B cell (primary cell): ENCODE measurements around the gene NUDT14. TPM values are rescaled to one million over a fixed set of nuclear protein-coding genes. Genes with fewer than 3 reads are reported as not detected.

ENCODE experiments used
- ATAC-seq: fragments of 200-7000 bp; cut with Tn5 transposase; one replicate; pipeline ENCODE4 v1.10.0; 2021; ENCODE audit warnings: low read depth, mild to moderate bottlenecking, moderate number of reproducible peaks, moderate library complexity
- CTCF ChIA-PET: fragments of 350-600 bp; sonication (Branson Sonifier 250); formaldehyde crosslinking; loops from one replicate; lab custom pipeline; 2021; ENCODE audit warnings: antibody characterized with exemption, inconsistent platforms; lab: Charles Lee
- POLR2A ChIA-PET: fragments of 350-600 bp; sonication (Branson Sonifier 250); formaldehyde crosslinking; loops from one replicate; lab custom pipeline; 2021; ENCODE audit warnings: antibody characterized with exemption; lab: Charles Lee
- DNase-seq: peaks from one replicate; pipeline ENCODE4 v3.0.0; 2013
- H2AFZ ChIP-seq: 2 replicates; pipeline ENCODE4 v1.6.1; 2012; ENCODE audit warnings: mild to moderate bottlenecking, low read depth, low read length; ENCODE audit not compliant: insufficient read depth, poor library complexity, severe bottlenecking
- H3K27ac ChIP-seq, 2 donors: 1 replicate in 1 of 2; 2 replicates in 1 of 2; pipeline ENCODE4 v1.5.1; 2012 to 2013; ENCODE audit warnings: low read length in 2 of 2, mild to moderate bottlenecking in 2 of 2, moderate library complexity in 1 of 2
- H3K27me3 ChIP-seq, 4 experiments: fragments of 200-600 bp in 1 of 4; sonication (generic) in 1 of 4; replicated peaks in 1 of 4; 1 replicate in 2 of 4; 2 replicates in 2 of 4; pipeline versions ENCODE4 v1.6.1 to v1.7.0; 2013 to 2016; ENCODE audit warnings: low read length in 3 of 4, mild to moderate bottlenecking in 2 of 4, mixed read lengths in 1 of 4, moderate library complexity in 1 of 4; ENCODE audit not compliant: insufficient read depth in 4 of 4, control insufficient read depth in 3 of 4; ENCODE audit errors: control extremely low read depth in 1 of 4
- H3K36me3 ChIP-seq, 2 experiments: replicated peaks in 1 of 2; 1 replicate in 1 of 2; 2 replicates in 1 of 2; pipeline versions ENCODE4 v1.6.1 to v1.7.1; 2013; ENCODE audit warnings: low read length in 1 of 2; ENCODE audit not compliant: insufficient read depth in 2 of 2, control insufficient read depth in 1 of 2; ENCODE audit errors: control extremely low read depth in 1 of 2, extremely low read depth in 1 of 2
- H3K4me1 ChIP-seq, 2 donors: fragments of 200-600 bp in 1 of 2; sonication (generic) in 1 of 2; 1 replicate in 1 of 2; 2 replicates in 1 of 2; pipeline versions ENCODE4 v1.5.1 to v1.6.1; 2013 to 2017; ENCODE audit warnings: low read length in 2 of 2; ENCODE audit not compliant: control insufficient read depth in 2 of 2, insufficient read depth in 2 of 2
- H3K4me2 ChIP-seq: replicated peaks from 2 replicates; pipeline ENCODE3; 2012; ENCODE audit warnings: mild to moderate bottlenecking, low read depth, low read length; ENCODE audit not compliant: poor library complexity, severe bottlenecking
- H3K4me3 ChIP-seq, 5 experiments: fragments of 200-600 bp in 1 of 5; sonication (generic) in 1 of 5; 1 replicate in 3 of 5; 2 replicates in 2 of 5; pipeline versions ENCODE4 v1.5.1 to v1.7.0; 2011 to 2016; ENCODE audit warnings: low read length in 4 of 5, mild to moderate bottlenecking in 4 of 5, low read depth in 2 of 5, control low read depth in 1 of 5, moderate library complexity in 1 of 5; ENCODE audit not compliant: insufficient read depth in 1 of 5; ENCODE audit errors: control extremely low read depth in 1 of 5, extremely low read depth in 1 of 5
- H3K79me2 ChIP-seq: fragments of 200-600 bp; sonication (generic); one replicate; pipeline ENCODE4 v1.6.0; 2016; ENCODE audit warnings: low read length; ENCODE audit not compliant: control insufficient read depth, insufficient read depth
- H3K9ac ChIP-seq: fragments of 200-600 bp; sonication (generic); 2 replicates; pipeline ENCODE4 v1.6.1; 2017; ENCODE audit warnings: mild to moderate bottlenecking, low read length, moderate library complexity
- H3K9me3 ChIP-seq, 3 donors: one replicate each; pipeline versions ENCODE4 v1.6.1 to v1.7.1; 2013; ENCODE audit warnings: low read length in 2 of 3; ENCODE audit not compliant: control insufficient read depth in 2 of 3, insufficient read depth in 1 of 3; ENCODE audit errors: control extremely low read depth in 1 of 3
- H4K20me1 ChIP-seq: 2 replicates; pipeline ENCODE4 v1.6.0; 2012; ENCODE audit warnings: mild to moderate bottlenecking, low read length; ENCODE audit not compliant: insufficient read depth, control insufficient read depth, poor library complexity, severe bottlenecking
- H3K27ac Mint-ChIP-seq: one replicate; pipeline ENCODE4 v1.8.0; 2021; ENCODE audit warnings: mixed read lengths
- H3K27me3 Mint-ChIP-seq: one replicate; pipeline ENCODE4 v1.8.0; 2021; ENCODE audit warnings: mixed read lengths
- H3K4me1 Mint-ChIP-seq: one replicate; pipeline ENCODE4 v1.8.0; 2021; ENCODE audit warnings: mixed read lengths
- H3K4me3 Mint-ChIP-seq: one replicate; pipeline ENCODE4 v1.8.0; 2021; ENCODE audit warnings: mixed read lengths
- H3K9me3 Mint-ChIP-seq: one replicate; pipeline ENCODE4 v1.8.0; 2022; ENCODE audit warnings: mixed read lengths; ENCODE audit not compliant: insufficient read depth
- EZH2 ChIP-seq: IDR thresholded peaks from 2 replicates; pipeline ENCODE4 v1.6.1; 2012; ENCODE audit warnings: borderline replicate concordance, low read depth, mild to moderate bottlenecking, moderate library complexity, low read length; ENCODE audit not compliant: insufficient read depth, poor library complexity, severe bottlenecking
- WGBS: methylation state at CpG from one replicate; pipeline ENCODE4 v1.1.5; 2013; ENCODE audit warnings: missing lambda C conversion rate; ENCODE audit not compliant: insufficient coverage; 5-methylcytosine and 5-hydroxymethylcytosine counted together
- intact Hi-C: fragments of 100-400 bp; cut with micrococcal nuclease; formaldehyde crosslinking; loops from one replicate; pipeline ENCODE4 v1.10.0; 2022
- polyA plus RNA-seq: library from polyadenylated mRNA; depleted of rRNA; stranded (reverse); fragments of >200 nt; gene quantifications from 2 replicates; pipeline ENCODE4 v1.2.3, GENCODE V29; 2012
- total RNA-seq, 2 donors: library from RNA; stranded (reverse); fragments of 120-200 nt in 1 of 2; gene quantifications; 1 replicate in 1 of 2; 2 replicates in 1 of 2; pipeline versions ENCODE4 v1.2.3 to v1.2.4, GENCODE V29; 2013 to 2022
- TF ChIP-seq, protein P1 (sequence below): fragments of 200-600 bp; IDR thresholded peaks from one replicate; pipeline ENCODE4 v1.8.0; 2022; ENCODE audit warnings: antibody characterized with exemption, mild to moderate bottlenecking

Gene NUDT14
- total and polyA plus RNA-seq, 2 donors (not counting 1 experiment from before 2014, with no cell fraction given): 17.4 to 31.6 TPM

- H3K9me3 ChIP-seq: peaks cover 0 to 28% (median 14%) of the 10 kb centered on the region in 3 donors
- H2AFZ ChIP-seq: no peak overlapping the region
- no peaks in the 10 kb centered on the region for H3K4me1 ChIP-seq
- H3K36me3 ChIP-seq: no peaks in the 10 kb centered on the region
- H3K4me3 ChIP-seq: no peak overlapping the region
- ATAC-seq (no peak), DNase-seq (no peak)
- 95% methylated on average over 41 of the region's 43 CpGs for WGBS
- no peak overlapping the region for H3K4me3 Mint-ChIP-seq
- no peaks in the 10 kb centered on the region for H3K4me1 Mint-ChIP-seq
- ChIA-PET CTCF (no interaction called here), POLR2A (no interaction called here)
- H3K27me3 Mint-ChIP-seq: no peaks in the 10 kb centered on the region
- no peak overlapping the region for H3K27ac ChIP-seq
- no peaks in the 10 kb centered on the region for H3K27me3 ChIP-seq
- H3K9me3 Mint-ChIP-seq: peaks cover 3% of the 10 kb centered on the region
- no peaks in the 10 kb centered on the region for H3K79me2 ChIP-seq
- H4K20me1 ChIP-seq: no peaks in the 10 kb centered on the region
- H3K27ac Mint-ChIP-seq: no peak overlapping the region
- intact Hi-C loops: no loop called here
- H3K4me2 ChIP-seq: no peak overlapping the region
- no peak overlapping the region for H3K9ac ChIP-seq
- TF ChIP-seq, protein P1, sequence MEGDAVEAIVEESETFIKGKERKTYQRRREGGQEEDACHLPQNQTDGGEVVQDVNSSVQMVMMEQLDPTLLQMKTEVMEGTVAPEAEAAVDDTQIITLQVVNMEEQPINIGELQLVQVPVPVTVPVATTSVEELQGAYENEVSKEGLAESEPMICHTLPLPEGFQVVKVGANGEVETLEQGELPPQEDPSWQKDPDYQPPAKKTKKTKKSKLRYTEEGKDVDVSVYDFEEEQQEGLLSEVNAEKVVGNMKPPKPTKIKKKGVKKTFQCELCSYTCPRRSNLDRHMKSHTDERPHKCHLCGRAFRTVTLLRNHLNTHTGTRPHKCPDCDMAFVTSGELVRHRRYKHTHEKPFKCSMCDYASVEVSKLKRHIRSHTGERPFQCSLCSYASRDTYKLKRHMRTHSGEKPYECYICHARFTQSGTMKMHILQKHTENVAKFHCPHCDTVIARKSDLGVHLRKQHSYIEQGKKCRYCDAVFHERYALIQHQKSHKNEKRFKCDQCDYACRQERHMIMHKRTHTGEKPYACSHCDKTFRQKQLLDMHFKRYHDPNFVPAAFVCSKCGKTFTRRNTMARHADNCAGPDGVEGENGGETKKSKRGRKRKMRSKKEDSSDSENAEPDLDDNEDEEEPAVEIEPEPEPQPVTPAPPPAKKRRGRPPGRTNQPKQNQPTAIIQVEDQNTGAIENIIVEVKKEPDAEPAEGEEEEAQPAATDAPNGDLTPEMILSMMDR: no peak
- TF ChIP-seq EZH2: no peak
Observed at GRCh38 chr14:105141486-105142281, 39.4 kb downstream of the NUDT14 start.

DNA sequence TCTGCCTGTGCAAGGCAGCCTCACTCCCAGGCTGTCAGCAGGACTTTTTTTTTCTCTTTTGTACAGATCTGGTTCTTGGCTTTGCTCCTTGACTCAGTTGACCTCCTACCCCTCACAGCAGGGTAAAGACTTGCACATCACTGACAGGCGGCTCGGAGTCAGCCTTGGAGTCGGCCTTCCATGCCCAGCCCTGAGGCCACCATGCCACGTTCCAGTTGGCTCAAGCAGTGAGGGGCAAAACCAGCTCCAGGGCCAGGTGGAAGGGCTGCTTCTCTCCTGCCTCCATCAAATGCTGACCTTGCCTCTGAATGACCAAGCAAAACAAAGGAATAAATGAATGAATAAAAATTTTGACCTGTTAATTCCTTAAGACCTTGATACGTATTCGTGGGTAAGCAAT, 40.1 kb downstream of the NUDT14 start:
- CTCF ChIA-PET: no interaction called here
- no peak overlapping the region for H3K27ac Mint-ChIP-seq
- H3K4me3 Mint-ChIP-seq: no peak overlapping the region

More for the DNA sequence above, 40.1 kb downstream of the NUDT14 start:
- no peak for ATAC-seq
- no peaks in the 10 kb centered on the region for H4K20me1 ChIP-seq
- WGBS: 100% methylated on average over 2 of the region's 6 CpGs
- H3K27me3 Mint-ChIP-seq: no peaks in the 10 kb centered on the region
- H3K4me1 Mint-ChIP-seq: no peaks in the 10 kb centered on the region
- H3K9me3 ChIP-seq: peaks cover 0 to 28% (median 14%) of the 10 kb centered on the region in 3 donors
- H3K9ac ChIP-seq: no peak overlapping the region
- H3K79me2 ChIP-seq: no peaks in the 10 kb centered on the region
- no peak overlapping the region for H2AFZ ChIP-seq
- H3K4me1 ChIP-seq: no peaks in the 10 kb centered on the region
- intact Hi-C loops: no loop called here
- no peaks in the 10 kb centered on the region for H3K36me3 ChIP-seq
- H3K4me3 ChIP-seq: no peak overlapping the region
- no peaks in the 10 kb centered on the region for H3K27me3 ChIP-seq
- H3K9me3 Mint-ChIP-seq: peaks cover 3% of the 10 kb centered on the region
- no peak for DNase-seq
- POLR2A ChIA-PET: no interaction called here
- H3K27ac ChIP-seq: no peak overlapping the region
- H3K4me2 ChIP-seq: no peak overlapping the region
- TF ChIP-seq EZH2: no peak
- TF ChIP-seq, protein P1: no peak
